ENCODE measurements around the gene PLEKHA8.

The PLEKHA8 gene

DNA sequence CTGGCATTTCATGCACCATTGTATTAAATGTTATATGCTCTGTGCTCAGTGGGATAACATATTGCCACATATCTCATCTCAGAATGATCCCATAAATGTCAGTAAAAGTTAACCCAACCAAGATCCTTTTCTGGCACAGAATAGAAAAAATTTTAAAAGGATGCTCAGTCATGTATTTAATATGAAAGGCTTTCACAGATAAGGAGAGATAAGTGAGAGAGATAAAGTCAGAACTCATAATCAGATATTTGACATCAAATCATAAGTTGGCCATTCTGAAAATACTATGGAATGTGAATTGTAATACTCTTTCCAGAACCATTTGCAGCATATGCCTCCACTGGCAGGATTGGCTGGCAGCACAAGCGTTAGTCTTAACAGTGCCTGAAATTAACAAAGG is 38.5 kb downstream of the PLEKHA8 start:
- DNase-seq = no peak
- TF ChIP-seq CTCF (IDR thresholded peaks at IDR 0.05) = no peak
- Histone ChIP-seq H3K9me3 (no peaks in the 10 kb centered on the region), H3K27ac (no peak overlapping the region), H3K4me1 (peaks cover 0 to 21% (median 5%) of the 10 kb centered on the region in 4 donors), H3K4me3 (no peak overlapping the region), H3K36me3 (peaks cover 0 to 39% (median 15%) of the 10 kb centered on the region in 3 donors), H3K27me3 (no peaks in the 10 kb centered on the region)
- intact Hi-C loops (cut with DNase I; ENCODE audit: low total_unique reads) = no loop called here

DNA sequence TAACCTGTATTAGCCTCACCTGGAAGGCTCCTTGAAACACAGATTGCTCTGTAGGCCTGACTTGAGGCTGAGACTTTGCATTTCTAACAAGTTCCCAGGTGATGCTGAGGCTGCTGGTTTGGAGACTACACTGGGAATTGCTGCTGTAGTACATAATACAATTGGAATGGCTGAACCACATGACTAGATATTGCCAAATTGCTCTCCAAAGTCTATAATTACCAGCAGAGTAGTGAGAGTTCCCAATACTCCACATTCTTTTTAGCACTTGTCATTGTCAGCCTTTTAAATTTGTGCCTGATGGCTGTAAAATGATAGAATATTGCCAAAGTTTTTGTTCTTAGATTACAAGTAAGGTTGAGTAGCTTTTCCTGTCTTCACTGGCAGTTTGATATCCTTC is 39.9 kb downstream of the PLEKHA8 start:
- intact Hi-C loops (cut with DNase I; ENCODE audit: low total_unique reads) = no loop called here
- peak overlapping the region in 1 of 2 donors; percentile 2 for H3K27ac ChIP-seq
- H3K27me3 ChIP-seq = no peaks in the 10 kb centered on the region
- H3K36me3 ChIP-seq = peaks cover 0 to 38% (median 13%) of the 10 kb centered on the region in 3 donors
- no peaks in the 10 kb centered on the region for H3K9me3 ChIP-seq
- peaks cover 0 to 18% (median 5%) of the 10 kb centered on the region in 4 donors for H3K4me1 ChIP-seq
- no peak for TF ChIP-seq CTCF (IDR thresholded peaks at IDR 0.05)
- no peak for DNase-seq
- H3K4me3 ChIP-seq = no peak overlapping the region

- peaks cover 0 to 26% (median 8%) of the 10 kb centered on the region in 3 donors for H3K36me3 ChIP-seq
- no peaks in the 10 kb centered on the region for H3K9me3 ChIP-seq
- no peak for DNase-seq
- H3K4me1 ChIP-seq = peaks cover 0 to 18% (median 5%) of the 10 kb centered on the region in 4 donors
- intact Hi-C loops (cut with DNase I; ENCODE audit: low total_unique reads) = no loop called here
- no peak overlapping the region for H3K27ac ChIP-seq
- H3K4me3 ChIP-seq = no peak overlapping the region
- no peak for TF ChIP-seq CTCF (IDR thresholded peaks at IDR 0.05)
- no peaks in the 10 kb centered on the region for H3K27me3 ChIP-seq
Observed at GRCh38 chr7:30069096-30069867, 41.1 kb downstream of the PLEKHA8 start.

DNA sequence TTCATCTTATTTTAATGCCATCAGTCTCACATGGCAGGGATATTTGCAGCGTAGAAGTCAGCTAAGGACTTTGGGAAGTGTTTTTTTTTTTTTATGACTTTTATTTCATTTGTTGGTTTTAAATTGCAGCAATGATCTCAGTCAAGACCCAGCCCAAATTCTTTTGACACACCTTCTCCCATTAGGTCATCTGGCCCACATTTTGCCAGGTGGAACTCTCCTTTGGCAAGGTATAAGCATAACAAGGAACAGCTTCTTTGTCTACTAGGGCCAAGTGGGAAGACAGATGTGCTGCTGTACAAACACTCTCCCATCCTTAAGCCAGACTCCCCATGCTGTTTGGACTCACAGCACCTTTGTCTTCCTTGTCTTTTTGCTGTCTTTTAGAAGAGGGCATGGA is 41.8 kb downstream of the PLEKHA8 start:
- intact Hi-C loops (cut with DNase I; ENCODE audit: low total_unique reads) = no loop called here

DNA sequence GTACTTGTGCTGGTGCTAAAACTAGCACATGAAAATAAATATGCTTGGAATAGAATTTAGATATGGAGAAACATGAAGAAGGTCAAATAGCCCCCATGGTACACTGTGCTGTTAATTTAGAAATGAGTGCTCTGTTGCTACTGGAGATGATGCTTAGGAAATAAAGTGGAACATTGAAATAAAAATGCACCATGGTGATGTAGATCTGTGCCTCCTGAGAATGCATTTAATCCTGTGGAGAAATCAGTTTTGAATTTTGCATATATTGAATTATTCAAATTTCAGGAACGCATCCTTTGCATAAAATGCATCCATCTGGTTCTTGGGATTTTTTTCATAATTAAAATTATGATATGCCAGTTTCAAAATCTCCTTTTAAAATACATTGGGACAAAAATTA is 44.5 kb downstream of the PLEKHA8 start:
- intact Hi-C loops (cut with DNase I; ENCODE audit: low total_unique reads) = no loop called here
- no peak overlapping the region for H3K27ac ChIP-seq
- no peak for DNase-seq
- no peak for TF ChIP-seq CTCF (IDR thresholded peaks at IDR 0.05)
- no peaks in the 10 kb centered on the region for H3K9me3 ChIP-seq
- H3K4me3 ChIP-seq = no peak overlapping the region
- peaks cover 0 to 13% (median 12%) of the 10 kb centered on the region in 3 donors for H3K36me3 ChIP-seq
- no peaks in the 10 kb centered on the region for H3K27me3 ChIP-seq
- peaks cover 0 to 16% (median 5%) of the 10 kb centered on the region in 4 donors for H3K4me1 ChIP-seq

More for the DNA sequence above, 41.8 kb downstream of the PLEKHA8 start:
- no peak for TF ChIP-seq CTCF (IDR thresholded peaks at IDR 0.05)
- Histone ChIP-seq H3K9me3 (no peaks in the 10 kb centered on the region), H3K36me3 (peaks cover 0 to 20% (median 11%) of the 10 kb centered on the region in 3 donors), H3K27ac (no peak overlapping the region), H3K27me3 (no peaks in the 10 kb centered on the region), H3K4me3 (no peak overlapping the region), H3K4me1 (peaks cover 0 to 18% (median 5%) of the 10 kb centered on the region in 4 donors)
- DNase-seq = no peak
